Astrocyte (in vitro differentiated cells and primary cell): ENCODE measurements around the gene CFAP65. TPM values are rescaled to one million over a fixed set of nuclear protein-coding genes. Genes with fewer than 3 reads are reported as not detected.

ENCODE experiments used
- DNase-seq: peaks from one replicate; pipeline ENCODE4 v3.0.0-alpha.2; 2010; ENCODE audit warnings: low read depth
- FAIRE-seq: peaks from 2 replicates; lab custom pipeline; 2011; peaks lifted over from hg19 to GRCh38; lab: Jason Lieb, UNC
- H2AFZ ChIP-seq: 2 replicates; pipeline ENCODE4 v1.6.0; 2012; ENCODE audit warnings: low read depth, low read length, inconsistent platforms
- H3K27ac ChIP-seq: 2 replicates; pipeline ENCODE4 v1.5.1; 2011; ENCODE audit warnings: low read depth, low read length, inconsistent platforms
- H3K27me3 ChIP-seq: 2 replicates; pipeline ENCODE4 v1.6.0; 2011; ENCODE audit warnings: low read length, inconsistent platforms; ENCODE audit not compliant: insufficient read depth
- H3K36me3 ChIP-seq: 2 replicates; pipeline ENCODE4 v1.5.1; 2011; ENCODE audit warnings: low read length, inconsistent platforms; ENCODE audit not compliant: insufficient read depth
- H3K4me1 ChIP-seq: 2 replicates; pipeline ENCODE4 v1.5.1; 2011; ENCODE audit warnings: low read length, inconsistent platforms; ENCODE audit not compliant: insufficient read depth
- H3K4me2 ChIP-seq: 2 replicates; pipeline ENCODE4 v1.6.0; 2012; ENCODE audit warnings: low read length, inconsistent platforms
- H3K4me3 ChIP-seq: 2 replicates; pipeline ENCODE4 v1.5.1; 2011; ENCODE audit warnings: low read depth, mild to moderate bottlenecking, low read length, inconsistent platforms; ENCODE audit not compliant: insufficient read depth
- H3K79me2 ChIP-seq: 2 replicates; pipeline ENCODE4 v1.6.0; 2012; ENCODE audit warnings: mild to moderate bottlenecking, low read length, inconsistent platforms; ENCODE audit not compliant: insufficient read depth
- H3K9ac ChIP-seq: 2 replicates; pipeline ENCODE4 v1.6.0; 2012; ENCODE audit warnings: mild to moderate bottlenecking, low read length, inconsistent platforms
- H3K9me3 ChIP-seq: 2 replicates; pipeline ENCODE4 v1.5.1; 2012; ENCODE audit warnings: low read depth, mild to moderate bottlenecking, low read length, inconsistent platforms; ENCODE audit not compliant: insufficient read depth
- H4K20me1 ChIP-seq: 2 replicates; pipeline ENCODE4 v1.6.0; 2012; ENCODE audit warnings: low read length, inconsistent platforms; ENCODE audit not compliant: insufficient read depth
- H3K27ac Mint-ChIP-seq: one replicate; pipeline ENCODE4 v1.8.0; 2021; ENCODE audit warnings: mild to moderate bottlenecking, mixed read lengths; ENCODE audit not compliant: unreplicated experiment
- H3K27me3 Mint-ChIP-seq: one replicate; pipeline ENCODE4 v1.8.0; 2021; ENCODE audit warnings: low read depth, mixed read lengths; ENCODE audit not compliant: unreplicated experiment
- H3K36me3 Mint-ChIP-seq: one replicate; pipeline ENCODE4 v1.8.0; 2021; ENCODE audit warnings: low read depth, mixed read lengths; ENCODE audit not compliant: unreplicated experiment
- H3K4me1 Mint-ChIP-seq: one replicate; pipeline ENCODE4 v1.8.0; 2021; ENCODE audit warnings: low read depth, mixed read lengths; ENCODE audit not compliant: unreplicated experiment
- H3K4me3 Mint-ChIP-seq: one replicate; pipeline ENCODE4 v1.8.0; 2021; ENCODE audit warnings: mild to moderate bottlenecking, moderate library complexity, mixed read lengths; ENCODE audit not compliant: unreplicated experiment
- H3K9me3 Mint-ChIP-seq: one replicate; pipeline ENCODE4 v1.8.0; 2021; ENCODE audit warnings: mild to moderate bottlenecking, mixed read lengths; ENCODE audit not compliant: unreplicated experiment
- CTCF ChIP-seq: IDR thresholded peaks from 2 replicates; pipeline ENCODE4 v1.5.1; 2011; ENCODE audit warnings: low read depth, mild to moderate bottlenecking, inconsistent platforms, low read length, moderate library complexity; ENCODE audit not compliant: insufficient read depth
- EZH2 ChIP-seq: IDR thresholded peaks from 2 replicates; pipeline ENCODE4 v1.6.1; 2012; ENCODE audit warnings: mild to moderate bottlenecking, low read length, inconsistent platforms; ENCODE audit not compliant: insufficient read depth
- total RNA-seq: library from RNA; stranded (reverse); gene quantifications from 2 replicates; pipeline ENCODE4 v1.2.1, GENCODE V29; 2021

CFAP65 gene
- total RNA-seq, 1 donor from 2014 or later: 0.27 TPM

- Mint-ChIP-seq H3K27ac (no peak overlapping the region), H3K4me3 (no peak overlapping the region), H3K36me3 (peaks cover 3% of the 10 kb centered on the region), H3K9me3 (peaks cover 3% of the 10 kb centered on the region), H3K27me3 (peaks cover 85% of the 10 kb centered on the region), H3K4me1 (peaks cover 3% of the 10 kb centered on the region)
- H3K4me3 ChIP-seq: no peak overlapping the region
- H2AFZ ChIP-seq: no peak overlapping the region
- no peak for DNase-seq
- H3K79me2 ChIP-seq: no peaks in the 10 kb centered on the region
- no peaks in the 10 kb centered on the region for H3K36me3 ChIP-seq
- H3K9me3 ChIP-seq: peaks cover 9% of the 10 kb centered on the region
- H3K4me2 ChIP-seq: no peak overlapping the region
- FAIRE-seq: no peak
- peaks cover 10% of the 10 kb centered on the region for H4K20me1 ChIP-seq
- no peak for TF ChIP-seq CTCF
- no peak for TF ChIP-seq EZH2
- H3K9ac ChIP-seq: no peak overlapping the region
- H3K4me1 ChIP-seq: no peaks in the 10 kb centered on the region
- H3K27me3 ChIP-seq: peaks cover 84% of the 10 kb centered on the region
- no peak overlapping the region for H3K27ac ChIP-seq
Measured at GRCh38 chr2:218986148-218986761, 55.1 kb downstream of the CFAP65 start.

GRCh38 chr2:218985325-218986091 is 55.8 kb downstream of the CFAP65 start:
- Histone ChIP-seq H3K9me3 (peaks cover 9% of the 10 kb centered on the region), H3K9ac (no peak overlapping the region), H3K4me2 (no peak overlapping the region), H3K27ac (no peak overlapping the region), H4K20me1 (peaks cover 10% of the 10 kb centered on the region), H3K79me2 (no peaks in the 10 kb centered on the region), H2AFZ (no peak overlapping the region), H3K4me3 (no peak overlapping the region), H3K4me1 (no peaks in the 10 kb centered on the region), H3K36me3 (no peaks in the 10 kb centered on the region), H3K27me3 (peaks cover 82% of the 10 kb centered on the region)
- FAIRE-seq: no peak
- peaks cover 82% of the 10 kb centered on the region for H3K27me3 Mint-ChIP-seq
- H3K27ac Mint-ChIP-seq: no peak overlapping the region
- peaks cover 3% of the 10 kb centered on the region for H3K9me3 Mint-ChIP-seq
- H3K36me3 Mint-ChIP-seq: peaks cover 3% of the 10 kb centered on the region
- TF ChIP-seq EZH2: peak; percentile 23
- no peak for TF ChIP-seq CTCF
- no peak overlapping the region for H3K4me3 Mint-ChIP-seq
- DNase-seq: no peak
- H3K4me1 Mint-ChIP-seq: peaks cover 4% of the 10 kb centered on the region

- Mint-ChIP-seq H3K36me3 (peaks cover 3% of the 10 kb centered on the region), H3K4me1 (peaks cover 4% of the 10 kb centered on the region), H3K27me3 (peaks cover 80% of the 10 kb centered on the region), H3K27ac (peak within 1 kb of the TSS; percentile 41), H3K9me3 (peaks cover 3% of the 10 kb centered on the region), H3K4me3 (no peak within 1 kb of the TSS)
- H4K20me1 ChIP-seq: peaks cover 10% of the 10 kb centered on the region
- H3K4me1 ChIP-seq: no peaks in the 10 kb centered on the region
- FAIRE-seq (no peak), DNase-seq (no peak)
- H3K4me3 ChIP-seq: no peak within 1 kb of the TSS
- peaks cover 9% of the 10 kb centered on the region for H3K9me3 ChIP-seq
- no peaks in the 10 kb centered on the region for H3K36me3 ChIP-seq
- H3K79me2 ChIP-seq: no peaks in the 10 kb centered on the region
- H3K27me3 ChIP-seq: peaks cover 78% of the 10 kb centered on the region
- no peak within 1 kb of the TSS for H2AFZ ChIP-seq
- H3K9ac ChIP-seq: no peak within 1 kb of the TSS
- no peak for TF ChIP-seq CTCF
- TF ChIP-seq EZH2: no peak
- no peak within 1 kb of the TSS for H3K4me2 ChIP-seq
- H3K27ac ChIP-seq: no peak within 1 kb of the TSS
Measured at GRCh38 chr2:218985021-218985324, 56.3 kb downstream of the CFAP65 start, which contains the start of gene FEV. TSS of gene FEV (minus strand) at chr2:218985184. CDS start at chr2:218985075, 109 bp downstream.
